ENCODE data around the gene JAZF1. TPM values are rescaled to one million over a fixed set of nuclear protein-coding genes. Genes with fewer than 3 reads are reported as not detected.

JAZF1 gene
- total RNA-seq, 2 experiments from 2014 or later = 3.3 to 4.0 TPM

GRCh38 chr7:28067171-28067570 is 113.4 kb downstream of the JAZF1 start:
- H3K27ac Mint-ChIP-seq = no peak overlapping the region

GRCh38 chr7:28065721-28066285 is 114.8 kb downstream of the JAZF1 start:
- DNase-seq (no peak), ATAC-seq (no peak)
- CTCF ChIA-PET = interaction anchor here (1.8 to 2.4 kb wide), 3 partner anchors 12 to 27 kb away, joined by 7 to 13 read pairs (median 9); no protein-coding TSS in a partner anchor
- TF ChIP-seq CTCF (IDR thresholded peaks at IDR 0.05) = no peak
- intact Hi-C loops (cut with micrococcal nuclease) = no loop called here
- no peak overlapping the region for H3K27ac Mint-ChIP-seq
- H3K27me3 Mint-ChIP-seq = peaks cover 2% of the 10 kb centered on the region
- H3K4me3 Mint-ChIP-seq = no peak overlapping the region
- no peaks in the 10 kb centered on the region for H3K36me3 Mint-ChIP-seq (ENCODE audit: low read depth)
- POLR2A ChIA-PET = no interaction called here
- H3K9me3 Mint-ChIP-seq = no peaks in the 10 kb centered on the region
- H3K4me1 Mint-ChIP-seq (ENCODE audit: low read depth) = peaks cover 4% of the 10 kb centered on the region

More at GRCh38 chr7:28067171-28067570, 113.4 kb downstream of the JAZF1 start:
- ATAC-seq (no peak), DNase-seq (no peak)
- CTCF ChIA-PET = interaction anchor here (0.9 to 2.4 kb wide), 4 partner anchors 10 to 30 kb away, joined by 3 to 13 read pairs (median 6); no protein-coding TSS in a partner anchor
- Mint-ChIP-seq H3K27me3 (peaks cover 2% of the 10 kb centered on the region), H3K4me1 (ENCODE audit: low read depth) (peaks cover 4% of the 10 kb centered on the region), H3K4me3 (no peak overlapping the region), H3K36me3 (ENCODE audit: low read depth) (no peaks in the 10 kb centered on the region), H3K9me3 (no peaks in the 10 kb centered on the region)
- POLR2A ChIA-PET = no interaction called here
- intact Hi-C loops (cut with micrococcal nuclease) = no loop called here
- no peak for TF ChIP-seq CTCF (IDR thresholded peaks at IDR 0.05)

- DNase-seq (no peak), ATAC-seq (no peak)
- Mint-ChIP-seq H3K36me3 (ENCODE audit: low read depth) (no peaks in the 10 kb centered on the region), H3K4me3 (no peak overlapping the region), H3K9me3 (no peaks in the 10 kb centered on the region), H3K27me3 (peaks cover 2% of the 10 kb centered on the region), H3K4me1 (ENCODE audit: low read depth) (peaks cover 4% of the 10 kb centered on the region), H3K27ac (no peak overlapping the region)
- no peak for TF ChIP-seq CTCF (IDR thresholded peaks at IDR 0.05)
- CTCF ChIA-PET = interaction anchor here (1.3 to 2.4 kb wide), 3 partner anchors 12 to 28 kb away, joined by 5 to 9 read pairs (median 7); no protein-coding TSS in a partner anchor
- POLR2A ChIA-PET = no interaction called here
- intact Hi-C loops (cut with micrococcal nuclease) = no loop called here
Observed at GRCh38 chr7:28065308-28065707, 115.3 kb downstream of the JAZF1 start.

- Mint-ChIP-seq H3K27me3 (peaks cover 2% of the 10 kb centered on the region), H3K36me3 (ENCODE audit: low read depth) (no peaks in the 10 kb centered on the region), H3K9me3 (no peaks in the 10 kb centered on the region), H3K27ac (no peak overlapping the region), H3K4me1 (ENCODE audit: low read depth) (peaks cover 4% of the 10 kb centered on the region), H3K4me3 (no peak overlapping the region)
- no peak for TF ChIP-seq CTCF (IDR thresholded peaks at IDR 0.05)
- CTCF ChIA-PET = interaction anchor here (1.0 to 1.3 kb wide), 2 partner anchors 13 to 30 kb away, joined by 3 to 5 read pairs; no protein-coding TSS in a partner anchor
- DNase-seq = no peak
- intact Hi-C loops (cut with micrococcal nuclease) = no loop called here
- POLR2A ChIA-PET = no interaction called here
- no peak for ATAC-seq
Observed at GRCh38 chr7:28064437-28064836, 116.2 kb downstream of the JAZF1 start.

- POLR2A ChIA-PET = no interaction called here
- H3K9me3 Mint-ChIP-seq = no peaks in the 10 kb centered on the region
- H3K27ac Mint-ChIP-seq = no peak overlapping the region
- intact Hi-C loops (cut with micrococcal nuclease) = no loop called here
- H3K27me3 Mint-ChIP-seq = peaks cover 2% of the 10 kb centered on the region
- H3K4me1 Mint-ChIP-seq (ENCODE audit: low read depth) = peaks cover 4% of the 10 kb centered on the region
- H3K36me3 Mint-ChIP-seq (ENCODE audit: low read depth) = no peaks in the 10 kb centered on the region
- DNase-seq (peak; percentile 81), ATAC-seq (peak; percentile 79)
- peak; percentile 42 for TF ChIP-seq CTCF (IDR thresholded peaks at IDR 0.05)
- H3K4me3 Mint-ChIP-seq = no peak overlapping the region
- CTCF ChIA-PET = interaction anchor here (0.6 to 5.9 kb wide), 26 partner anchors 9 to 866 kb away, joined by 3 to 74 read pairs (median 4); no protein-coding TSS in a partner anchor
Observed at GRCh38 chr7:28062197-28062991, 118.2 kb downstream of the JAZF1 start.

All from activated CD8-positive, alpha-beta T cell treated with anti-CD3 and anti-CD28 coated beads for 36 hours (primary cell).